WI38 (cell line): ENCODE measurements around the gene CHIT1.

ENCODE experiments used
- H3K4me3 ChIP-seq: 2 replicates; pipeline ENCODE4 v1.5.1; 2011; ENCODE audit warnings: low read depth, mild to moderate bottlenecking, control low read depth, low read length
- CTCF ChIP-seq: IDR thresholded peaks from 2 replicates; pipeline ENCODE4 v1.5.1; 2012; ENCODE audit warnings: low read depth, mild to moderate bottlenecking, control low read depth, low read length

CHIT1 gene

GRCh38 chr1:203177470-203178039 is 51.9 kb downstream of the CHIT1 start:
- no peak overlapping the region for H3K4me3 ChIP-seq
- no peak for TF ChIP-seq CTCF

GRCh38 chr1:203177036-203177405 is 52.5 kb downstream of the CHIT1 start:
- no peak overlapping the region for H3K4me3 ChIP-seq
- no peak for TF ChIP-seq CTCF

DNA sequence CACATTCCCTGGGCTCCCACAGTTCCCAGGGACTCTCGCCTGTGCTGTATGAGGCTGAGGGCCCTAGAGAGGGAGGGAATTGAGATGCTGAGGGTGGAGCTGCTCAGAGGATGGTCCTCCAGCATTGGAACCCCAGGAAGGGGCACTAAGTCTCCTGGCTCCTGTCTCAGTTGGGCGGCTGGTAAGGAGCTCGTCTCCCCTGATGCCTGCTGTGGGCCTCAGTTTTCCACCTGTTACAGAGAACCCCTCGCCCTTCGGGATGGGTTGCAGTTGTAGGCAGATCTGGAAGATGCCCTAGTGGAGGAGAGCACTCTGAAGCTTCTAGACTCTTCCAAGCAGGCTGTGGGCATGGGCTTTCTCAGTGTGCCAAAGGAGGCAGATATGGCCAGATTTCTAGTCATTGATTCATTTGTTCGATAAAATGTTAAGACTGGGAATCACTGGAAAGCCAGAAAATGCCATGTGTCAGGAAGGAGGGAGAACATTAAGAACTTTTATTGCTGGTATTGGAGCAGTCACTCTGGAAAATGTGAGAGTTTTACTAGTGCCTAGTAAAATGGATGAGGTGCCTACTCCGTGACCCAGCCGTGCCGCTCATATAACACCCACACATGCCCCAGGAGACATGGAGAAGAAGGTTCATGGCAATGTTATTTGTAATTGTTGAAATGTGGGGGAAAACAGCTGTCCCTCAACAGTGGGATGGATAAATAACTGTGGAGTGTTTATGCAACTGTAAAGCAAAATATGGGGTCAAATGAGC is 53.0 kb downstream of the CHIT1 start:
- no peak overlapping the region for H3K4me3 ChIP-seq
- TF ChIP-seq CTCF: no peak

- H3K4me3 ChIP-seq: no peak overlapping the region
- TF ChIP-seq CTCF: no peak
Observed at GRCh38 chr1:203175827-203176241, 53.6 kb downstream of the CHIT1 start.

DNA sequence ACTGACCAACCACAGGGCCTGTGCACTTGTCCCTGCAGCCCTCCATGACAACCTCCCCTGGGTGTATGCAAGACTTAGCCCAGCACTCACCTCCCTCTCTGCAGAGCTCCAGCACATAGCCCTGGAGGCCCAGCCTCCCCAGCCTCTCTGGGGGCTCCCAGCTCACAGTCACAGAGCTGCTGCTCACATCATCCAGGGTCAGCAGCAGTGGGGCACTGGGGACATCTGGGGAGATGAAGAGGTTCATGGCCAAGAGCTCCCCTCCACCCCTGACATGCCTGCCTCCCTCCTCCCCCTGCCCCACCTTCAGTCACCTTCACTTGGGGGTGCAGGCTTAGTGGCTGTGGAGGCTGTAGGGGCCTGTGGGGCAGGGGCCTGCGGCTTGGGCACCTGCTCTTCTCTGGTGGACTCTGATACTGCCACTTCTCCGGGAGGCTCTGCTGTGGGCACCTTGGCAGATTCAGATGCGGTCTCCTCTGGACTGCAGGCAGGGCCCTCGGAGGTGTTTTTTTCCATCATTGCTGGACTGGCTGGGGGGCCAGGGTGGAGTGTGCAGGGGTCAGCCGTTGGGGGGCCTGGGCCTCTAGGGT is 54.1 kb downstream of the CHIT1 start, which contains the start of gene MYBPH:
TSS of gene MYBPH (minus strand) at position 590 of the 590 bp plus-strand sequence. CDS start at position 519, 71 bp downstream.
- no peak within 1 kb of the TSS for H3K4me3 ChIP-seq
- TF ChIP-seq CTCF: no peak

- no peak for TF ChIP-seq CTCF
- no peak overlapping the region for H3K4me3 ChIP-seq
Observed at GRCh38 chr1:203174324-203174985, 55.0 kb downstream of the CHIT1 start.
